ENCODE measurements around the gene DIO3. TPM values are rescaled to one million over a fixed set of nuclear protein-coding genes. Genes with fewer than 3 reads are reported as not detected.
A peak's percentile ranks its signal among the peaks of the same experiment; 100 is the strongest.

DIO3 gene
- total RNA-seq, 1 donor from 2014 or later: 35.6 TPM

DNA sequence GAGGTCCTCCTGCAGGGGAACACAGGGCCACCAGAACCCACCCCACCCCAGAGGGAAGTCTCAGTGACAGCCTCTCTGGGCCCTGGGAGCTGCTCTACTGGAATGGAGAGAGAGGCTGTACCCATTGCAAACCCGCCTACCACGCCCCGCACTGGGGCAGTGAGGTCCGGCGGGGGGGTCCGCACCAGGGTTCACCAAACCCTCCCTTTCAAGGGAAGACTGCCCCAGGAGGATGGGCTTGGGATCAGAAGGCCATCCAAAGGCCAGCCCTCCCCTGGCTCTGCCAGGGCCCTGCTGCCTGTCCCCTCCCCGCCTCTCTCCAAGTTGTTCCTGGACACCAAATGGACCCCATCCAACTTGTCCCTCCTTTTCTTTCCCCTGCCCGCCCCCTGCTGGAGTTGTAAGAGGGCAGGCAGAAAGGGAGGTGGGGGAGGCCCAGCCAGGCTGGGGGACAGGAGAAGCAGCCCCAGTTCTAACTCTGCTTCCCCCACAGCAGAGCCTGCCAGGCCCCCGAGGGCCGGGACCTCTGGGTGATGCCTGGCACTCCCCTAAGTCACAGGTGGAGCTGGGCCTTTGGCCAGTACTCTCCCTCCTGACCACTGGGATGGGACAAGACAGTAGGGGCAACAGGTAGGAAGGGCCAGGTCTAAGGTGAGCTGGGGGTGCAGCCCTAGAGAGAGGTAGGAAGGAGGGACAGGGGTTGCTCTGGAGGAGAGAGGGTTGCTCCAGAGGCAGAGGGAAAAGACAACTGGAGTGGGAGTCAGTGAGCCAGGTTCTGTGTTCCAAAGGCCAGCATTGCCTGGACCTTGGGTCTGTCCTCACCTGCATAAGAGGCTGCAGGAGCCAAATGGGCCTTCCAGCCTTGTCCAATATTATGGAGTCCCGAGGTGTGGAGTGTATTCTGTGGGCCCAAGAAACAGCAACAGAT is 3.2 kb upstream of the DIO3 start:
- DNase-seq (ENCODE audit: low spot score in 2 of 2, unreplicated experiment in 2 of 2): no peak
- Mint-ChIP-seq H3K9me3 (no peaks in the 10 kb centered on the region), H3K4me3 (peak overlapping the region; percentile 52), H3K27me3 (ENCODE audit: low read depth) (peaks cover 69% of the 10 kb centered on the region), H3K4me1 (peaks cover 6% of the 10 kb centered on the region), H3K36me3 (peaks cover 2% of the 10 kb centered on the region), H3K27ac (no peak overlapping the region)
- TF ChIP-seq CTCF (IDR thresholded peaks at IDR 0.05; ENCODE audit: unreplicated experiment): no peak

DNA sequence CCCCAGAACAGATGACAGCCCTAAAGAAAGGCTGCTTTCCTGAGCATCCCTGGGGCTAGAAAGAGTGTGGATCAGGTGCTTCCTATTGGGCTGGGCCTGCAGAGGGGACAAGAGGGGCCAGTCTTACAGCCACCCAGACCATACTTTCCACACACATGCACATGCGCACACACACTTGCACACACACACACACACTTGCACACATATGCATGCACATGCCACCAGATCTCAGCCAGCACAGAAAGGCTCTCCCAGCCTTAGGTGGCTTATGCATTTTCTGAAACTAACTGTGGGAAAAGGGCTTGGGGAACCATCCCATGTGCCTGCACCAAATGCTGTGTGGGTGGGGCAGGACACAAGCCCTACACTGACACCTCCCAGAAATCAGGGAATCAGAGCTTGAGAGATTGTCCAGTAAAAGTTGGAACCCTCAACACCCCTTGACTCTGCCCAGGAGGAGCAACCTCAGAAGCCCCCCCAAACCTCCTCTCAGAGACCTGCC is 2.5 kb upstream of the DIO3 start:
- TF ChIP-seq CTCF (IDR thresholded peaks at IDR 0.05; ENCODE audit: unreplicated experiment): no peak
- Mint-ChIP-seq H3K4me3 (peak overlapping the region; percentile 52), H3K36me3 (peaks cover 2% of the 10 kb centered on the region), H3K27ac (no peak overlapping the region), H3K9me3 (no peaks in the 10 kb centered on the region), H3K4me1 (peaks cover 9% of the 10 kb centered on the region), H3K27me3 (ENCODE audit: low read depth) (peaks cover 77% of the 10 kb centered on the region)
- no peak for DNase-seq (ENCODE audit: low spot score in 2 of 2, unreplicated experiment in 2 of 2)

- no peak for DNase-seq (ENCODE audit: low spot score in 2 of 2, unreplicated experiment in 2 of 2)
- peak overlapping the region; percentile 52 for H3K4me3 Mint-ChIP-seq
Observed at GRCh38 chr14:101559250-101559623, 2.1 kb upstream of the DIO3 start.

GRCh38 chr14:101559624-101560533 is 1.4 kb upstream of the DIO3 start:
- no peaks in the 10 kb centered on the region for H3K9me3 Mint-ChIP-seq
- peak overlapping the region; percentile 52 for H3K4me3 Mint-ChIP-seq
- peaks cover 2% of the 10 kb centered on the region for H3K36me3 Mint-ChIP-seq
- H3K27me3 Mint-ChIP-seq (ENCODE audit: low read depth): peaks cover 87% of the 10 kb centered on the region
- H3K4me1 Mint-ChIP-seq: peaks cover 9% of the 10 kb centered on the region
- DNase-seq (ENCODE audit: low spot score in 2 of 2, unreplicated experiment in 2 of 2): peak in 1 of 2 experiments; percentile 63
- TF ChIP-seq CTCF (IDR thresholded peaks at IDR 0.05; ENCODE audit: unreplicated experiment): no peak
- H3K27ac Mint-ChIP-seq: no peak overlapping the region

More at GRCh38 chr14:101559250-101559623, 2.1 kb upstream of the DIO3 start:
- H3K27me3 Mint-ChIP-seq (ENCODE audit: low read depth): peaks cover 81% of the 10 kb centered on the region
- no peaks in the 10 kb centered on the region for H3K9me3 Mint-ChIP-seq
- peaks cover 9% of the 10 kb centered on the region for H3K4me1 Mint-ChIP-seq
- H3K27ac Mint-ChIP-seq: no peak overlapping the region
- H3K36me3 Mint-ChIP-seq: peaks cover 2% of the 10 kb centered on the region
- no peak for TF ChIP-seq CTCF (IDR thresholded peaks at IDR 0.05; ENCODE audit: unreplicated experiment)

GRCh38 chr14:101560534-101561113 is 671 bp upstream of the DIO3 start:
- peaks cover 14% of the 10 kb centered on the region for H3K4me1 Mint-ChIP-seq
- no peaks in the 10 kb centered on the region for H3K9me3 Mint-ChIP-seq
- H3K36me3 Mint-ChIP-seq: peaks cover 2% of the 10 kb centered on the region
- no peak for TF ChIP-seq CTCF (IDR thresholded peaks at IDR 0.05; ENCODE audit: unreplicated experiment)
- peaks cover 88% of the 10 kb centered on the region for H3K27me3 Mint-ChIP-seq (ENCODE audit: low read depth)
- no peak overlapping the region for H3K27ac Mint-ChIP-seq
- no peak overlapping the region for H3K4me3 Mint-ChIP-seq
- no peak for DNase-seq (ENCODE audit: low spot score in 2 of 2, unreplicated experiment in 2 of 2)

Measured in mesothelial cell of epicardium (in vitro differentiated cells).